Caco-2 (cell line): ENCODE results near the gene ATP6V1F. TPM values are rescaled to one million over a fixed set of nuclear protein-coding genes. Genes with fewer than 3 reads are reported as not detected.

Experiments
- BruUV-seq: library from RNA; stranded (reverse); fragments of 400-500 nt; replicated peaks from 2 replicates; lab custom pipeline; 2021; lab: Mats Ljungman, UMichigan
- CTCF ChIA-PET: fragments of 300-600 bp; sonication (Branson Sonifier 250); formaldehyde crosslinking; loops from one replicate; lab custom pipeline; 2022; ENCODE audit warnings: antibody characterized with exemption; lab: Charles Lee
- POLR2A ChIA-PET: fragments of 300-600 bp; sonication (Branson Sonifier 250); formaldehyde crosslinking; loops from one replicate; lab custom pipeline; 2022; ENCODE audit warnings: antibody characterized with exemption; lab: Charles Lee
- DNase-seq, 2 experiments: peaks; one replicate each; pipeline versions ENCODE4 v3.0.0 to v3.0.0-alpha.2; 2020 to 2022
- H3K27me3 ChIP-seq: replicated peaks from 2 replicates; pipeline ENCODE4 v1.6.0; 2011; ENCODE audit warnings: low read length; ENCODE audit not compliant: control insufficient read depth, insufficient read depth
- H3K36me3 ChIP-seq: 2 replicates; pipeline ENCODE4 v1.5.1; 2011; ENCODE audit warnings: low read length; ENCODE audit not compliant: control insufficient read depth, insufficient read depth
- H3K4me1 ChIP-seq: fragments of 250-450 bp; sonication (Bioruptor Pico); 2 replicates; pipeline ENCODE4 v1.5.1; 2020; ENCODE audit warnings: mild to moderate bottlenecking
- H3K4me3 ChIP-seq: 2 replicates; pipeline ENCODE4 v1.5.1; 2011; ENCODE audit warnings: low read depth, mild to moderate bottlenecking, control low read depth, low read length
- H3K9me3 ChIP-seq: fragments of 250-450 bp; sonication (Bioruptor Pico); 2 replicates; pipeline ENCODE4 v1.5.1; 2020; ENCODE audit warnings: mild to moderate bottlenecking, moderate library complexity
- H3K27ac Mint-ChIP-seq: one replicate; pipeline ENCODE4 v1.8.0; 2022; ENCODE audit warnings: mixed read lengths; ENCODE audit not compliant: unreplicated experiment
- H3K27me3 Mint-ChIP-seq: one replicate; pipeline ENCODE4 v1.8.0; 2022; ENCODE audit warnings: mixed read lengths; ENCODE audit not compliant: insufficient read depth, unreplicated experiment
- H3K36me3 Mint-ChIP-seq: one replicate; pipeline ENCODE4 v1.8.0; 2022; ENCODE audit warnings: mild to moderate bottlenecking, mixed read lengths; ENCODE audit not compliant: insufficient read depth, unreplicated experiment
- H3K4me1 Mint-ChIP-seq: one replicate; pipeline ENCODE4 v1.8.0; 2022; ENCODE audit warnings: low read depth, mixed read lengths; ENCODE audit not compliant: unreplicated experiment
- H3K4me3 Mint-ChIP-seq: one replicate; pipeline ENCODE4 v1.8.0; 2022; ENCODE audit warnings: mild to moderate bottlenecking, moderate library complexity, mixed read lengths; ENCODE audit not compliant: unreplicated experiment
- H3K9me3 Mint-ChIP-seq: one replicate; pipeline ENCODE4 v1.8.0; 2022; ENCODE audit warnings: mixed read lengths; ENCODE audit not compliant: unreplicated experiment
- CTCF ChIP-seq, 2 experiments: fragments of 200-600 bp in 1 of 2; IDR thresholded peaks; 1 replicate in 1 of 2; 2 replicates in 1 of 2; pipeline versions ENCODE4 v1.5.1 to v1.8.0; 2011 to 2022; ENCODE audit warnings: antibody characterized with exemption in 1 of 2, control low read depth in 1 of 2, inconsistent platforms in 1 of 2, low read depth in 1 of 2, low read length in 1 of 2, mild to moderate bottlenecking in 1 of 2, moderate library complexity in 1 of 2; ENCODE audit not compliant: insufficient read depth in 1 of 2, severe bottlenecking in 1 of 2, unreplicated experiment in 1 of 2
- intact Hi-C: fragments of 100-400 bp; cut with micrococcal nuclease; formaldehyde crosslinking; loops from one replicate; pipeline ENCODE4 v1.10.0; 2022; ENCODE audit not compliant: unreplicated experiment
- total RNA-seq: library from RNA; stranded (reverse); gene quantifications from 2 replicates; pipeline ENCODE4 v1.2.3, GENCODE V29; 2022

The ATP6V1F gene
- total RNA-seq, 1 experiment from 2014 or later, result 162 TPM

- ChIA-PET POLR2A (no interaction called here), CTCF (no interaction called here)
- no TSS peak for BruUV-seq
- Mint-ChIP-seq H3K4me1 (no peaks in the 10 kb centered on the region), H3K4me3 (no peak overlapping the region), H3K36me3 (no peaks in the 10 kb centered on the region), H3K9me3 (no peaks in the 10 kb centered on the region), H3K27me3 (no peaks in the 10 kb centered on the region), H3K27ac (no peak overlapping the region)
- intact Hi-C loops, result no loop called here
- no peak for TF ChIP-seq CTCF (IDR thresholded peaks at IDR 0.05; ENCODE audit: insufficient read depth in 1 of 2, low read depth in 1 of 2, low read length in 1 of 2, severe bottlenecking in 1 of 2, unreplicated experiment in 1 of 2)
- Histone ChIP-seq H3K9me3 (no peaks in the 10 kb centered on the region), H3K36me3 (no peaks in the 10 kb centered on the region), H3K4me3 (no peak overlapping the region), H3K4me1 (no peaks in the 10 kb centered on the region), H3K27me3 (no peaks in the 10 kb centered on the region)
- DNase-seq, result no peak
Observed at GRCh38 chr7:128894101-128894440, 31.4 kb downstream of the ATP6V1F start.

- ChIA-PET CTCF (no interaction called here), POLR2A (no interaction called here)
- DNase-seq, result no peak
- Mint-ChIP-seq H3K27me3 (no peaks in the 10 kb centered on the region), H3K4me1 (no peaks in the 10 kb centered on the region), H3K4me3 (no peak overlapping the region), H3K9me3 (no peaks in the 10 kb centered on the region), H3K36me3 (no peaks in the 10 kb centered on the region), H3K27ac (no peak overlapping the region)
- intact Hi-C loops, result no loop called here
- Histone ChIP-seq H3K4me1 (no peaks in the 10 kb centered on the region), H3K27me3 (no peaks in the 10 kb centered on the region), H3K36me3 (no peaks in the 10 kb centered on the region), H3K4me3 (no peak overlapping the region), H3K9me3 (no peaks in the 10 kb centered on the region)
- BruUV-seq, result no TSS peak
- no peak for TF ChIP-seq CTCF (IDR thresholded peaks at IDR 0.05; ENCODE audit: insufficient read depth in 1 of 2, low read depth in 1 of 2, low read length in 1 of 2, severe bottlenecking in 1 of 2, unreplicated experiment in 1 of 2)
Observed at GRCh38 chr7:128895320-128895719, 32.7 kb downstream of the ATP6V1F start.

- no peaks in the 10 kb centered on the region for H3K27me3 Mint-ChIP-seq
- CTCF ChIA-PET, result no interaction called here
Observed at GRCh38 chr7:128899392-128899791, 36.7 kb downstream of the ATP6V1F start.

More at GRCh38 chr7:128899392-128899791, 36.7 kb downstream of the ATP6V1F start:
- Histone ChIP-seq H3K4me3 (no peak overlapping the region), H3K4me1 (no peaks in the 10 kb centered on the region), H3K9me3 (no peaks in the 10 kb centered on the region), H3K36me3 (no peaks in the 10 kb centered on the region), H3K27me3 (no peaks in the 10 kb centered on the region)
- Mint-ChIP-seq H3K9me3 (no peaks in the 10 kb centered on the region), H3K36me3 (no peaks in the 10 kb centered on the region), H3K27ac (no peak overlapping the region), H3K4me3 (no peak overlapping the region), H3K4me1 (peaks cover 8% of the 10 kb centered on the region)
- no peak for DNase-seq
- intact Hi-C loops, result no loop called here
- BruUV-seq, result no TSS peak
- POLR2A ChIA-PET, result no interaction called here
- TF ChIP-seq CTCF (IDR thresholded peaks at IDR 0.05; ENCODE audit: insufficient read depth in 1 of 2, low read depth in 1 of 2, low read length in 1 of 2, severe bottlenecking in 1 of 2, unreplicated experiment in 1 of 2), result no peak
